ENCODE results near the gene GATC. TPM values are rescaled to one million over a fixed set of nuclear protein-coding genes. Genes with fewer than 3 reads are reported as not detected.

The GATC gene
- total and polyA plus RNA-seq, 2 donors (not counting 1 experiment from before 2014, with no cell fraction given), result 15.0 to 26.0 TPM

GRCh38 chr12:120475643-120476042 lies 29.4 kb downstream of the GATC start:
- no peak for ATAC-seq (ENCODE audit: low read depth)
- ChIA-PET POLR2A (no interaction called here), CTCF (interaction anchor here (0.8 to 1.2 kb wide), 2 partner anchors 27 to 37 kb away, joined by 3 to 4 read pairs; no protein-coding TSS in a partner anchor)
- Mint-ChIP-seq H3K4me3 (no peak overlapping the region), H3K9me3 (ENCODE audit: insufficient read depth) (no peaks in the 10 kb centered on the region), H3K27me3 (no peaks in the 10 kb centered on the region), H3K27ac (no peak overlapping the region), H3K4me1 (no peaks in the 10 kb centered on the region)
- Histone ChIP-seq H3K36me3 (replicated peaks in 1 of 2; ENCODE audit: control extremely low read depth in 1 of 2, control insufficient read depth in 1 of 2, extremely low read depth in 1 of 2, insufficient read depth in 2 of 2, low read length in 1 of 2) (no peaks in the 10 kb centered on the region), H3K4me3 (ENCODE audit: control extremely low read depth in 1 of 5, extremely low read depth in 1 of 5, insufficient read depth in 1 of 5, low read depth in 2 of 5, low read length in 4 of 5) (no peak overlapping the region), H4K20me1 (ENCODE audit: control insufficient read depth, insufficient read depth, low read length, poor library complexity, severe bottlenecking) (no peaks in the 10 kb centered on the region), H3K9ac (ENCODE audit: low read length) (no peak overlapping the region), H3K9me3 (ENCODE audit: control extremely low read depth in 1 of 3, control insufficient read depth in 2 of 3, insufficient read depth in 1 of 3, low read length in 2 of 3) (no peaks in the 10 kb centered on the region), H3K4me2 (replicated peaks; ENCODE audit: low read depth, low read length, poor library complexity, severe bottlenecking) (no peak overlapping the region), H2AFZ (ENCODE audit: insufficient read depth, low read depth, low read length, poor library complexity, severe bottlenecking) (no peak overlapping the region), H3K79me2 (ENCODE audit: control insufficient read depth, insufficient read depth, low read length) (peaks cover 15% of the 10 kb centered on the region), H3K27ac (ENCODE audit: low read length in 2 of 2) (no peak overlapping the region), H3K4me1 (ENCODE audit: control insufficient read depth in 2 of 2, insufficient read depth in 2 of 2, low read length in 2 of 2) (no peaks in the 10 kb centered on the region), H3K27me3 (replicated peaks in 1 of 4; ENCODE audit: control extremely low read depth in 1 of 4, control insufficient read depth in 3 of 4, insufficient read depth in 4 of 4, low read length in 3 of 4) (no peaks in the 10 kb centered on the region)
- no peak for TF ChIP-seq EZH2 (IDR thresholded peaks at IDR 0.05; ENCODE audit: borderline replicate concordance, insufficient read depth, low read depth, low read length, poor library complexity, severe bottlenecking)
- TF ChIP-seq, protein P1, sequence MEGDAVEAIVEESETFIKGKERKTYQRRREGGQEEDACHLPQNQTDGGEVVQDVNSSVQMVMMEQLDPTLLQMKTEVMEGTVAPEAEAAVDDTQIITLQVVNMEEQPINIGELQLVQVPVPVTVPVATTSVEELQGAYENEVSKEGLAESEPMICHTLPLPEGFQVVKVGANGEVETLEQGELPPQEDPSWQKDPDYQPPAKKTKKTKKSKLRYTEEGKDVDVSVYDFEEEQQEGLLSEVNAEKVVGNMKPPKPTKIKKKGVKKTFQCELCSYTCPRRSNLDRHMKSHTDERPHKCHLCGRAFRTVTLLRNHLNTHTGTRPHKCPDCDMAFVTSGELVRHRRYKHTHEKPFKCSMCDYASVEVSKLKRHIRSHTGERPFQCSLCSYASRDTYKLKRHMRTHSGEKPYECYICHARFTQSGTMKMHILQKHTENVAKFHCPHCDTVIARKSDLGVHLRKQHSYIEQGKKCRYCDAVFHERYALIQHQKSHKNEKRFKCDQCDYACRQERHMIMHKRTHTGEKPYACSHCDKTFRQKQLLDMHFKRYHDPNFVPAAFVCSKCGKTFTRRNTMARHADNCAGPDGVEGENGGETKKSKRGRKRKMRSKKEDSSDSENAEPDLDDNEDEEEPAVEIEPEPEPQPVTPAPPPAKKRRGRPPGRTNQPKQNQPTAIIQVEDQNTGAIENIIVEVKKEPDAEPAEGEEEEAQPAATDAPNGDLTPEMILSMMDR (IDR thresholded peaks at IDR 0.05), result no peak
- WGBS (ENCODE audit: insufficient coverage), result 100% methylated on average over 1 of the region's 1 CpG
- no peak for DNase-seq
- intact Hi-C loops (cut with micrococcal nuclease), result no loop called here

GRCh38 chr12:120479458-120479857 lies 33.2 kb downstream of the GATC start:
- WGBS (ENCODE audit: insufficient coverage), result 100% methylated on average over 1 of the region's 1 CpG
- CTCF ChIA-PET, result interaction anchor here (1.2 kb wide), 1 partner anchor 11 kb away, joined by 3 read pairs; no protein-coding TSS in a partner anchor

More at GRCh38 chr12:120479458-120479857, 33.2 kb downstream of the GATC start:
- Histone ChIP-seq H3K36me3 (replicated peaks in 1 of 2; ENCODE audit: control extremely low read depth in 1 of 2, control insufficient read depth in 1 of 2, extremely low read depth in 1 of 2, insufficient read depth in 2 of 2, low read length in 1 of 2) (no peaks in the 10 kb centered on the region), H3K79me2 (ENCODE audit: control insufficient read depth, insufficient read depth, low read length) (peaks cover 3% of the 10 kb centered on the region), H4K20me1 (ENCODE audit: control insufficient read depth, insufficient read depth, low read length, poor library complexity, severe bottlenecking) (no peaks in the 10 kb centered on the region), H3K4me2 (replicated peaks; ENCODE audit: low read depth, low read length, poor library complexity, severe bottlenecking) (no peak overlapping the region), H3K4me1 (ENCODE audit: control insufficient read depth in 2 of 2, insufficient read depth in 2 of 2, low read length in 2 of 2) (no peaks in the 10 kb centered on the region), H3K9ac (ENCODE audit: low read length) (no peak overlapping the region), H3K9me3 (ENCODE audit: control extremely low read depth in 1 of 3, control insufficient read depth in 2 of 3, insufficient read depth in 1 of 3, low read length in 2 of 3) (no peaks in the 10 kb centered on the region), H3K27ac (ENCODE audit: low read length in 2 of 2) (no peak overlapping the region), H2AFZ (ENCODE audit: insufficient read depth, low read depth, low read length, poor library complexity, severe bottlenecking) (no peak overlapping the region), H3K4me3 (ENCODE audit: control extremely low read depth in 1 of 5, extremely low read depth in 1 of 5, insufficient read depth in 1 of 5, low read depth in 2 of 5, low read length in 4 of 5) (no peak overlapping the region), H3K27me3 (replicated peaks in 1 of 4; ENCODE audit: control extremely low read depth in 1 of 4, control insufficient read depth in 3 of 4, insufficient read depth in 4 of 4, low read length in 3 of 4) (no peaks in the 10 kb centered on the region)
- no peaks in the 10 kb centered on the region for H3K9me3 Mint-ChIP-seq (ENCODE audit: insufficient read depth)
- ATAC-seq (ENCODE audit: low read depth) (no peak), DNase-seq (no peak)
- no peak overlapping the region for H3K4me3 Mint-ChIP-seq
- no peaks in the 10 kb centered on the region for H3K4me1 Mint-ChIP-seq
- intact Hi-C loops (cut with micrococcal nuclease), result no loop called here
- no peaks in the 10 kb centered on the region for H3K27me3 Mint-ChIP-seq
- no peak overlapping the region for H3K27ac Mint-ChIP-seq
- TF ChIP-seq EZH2 (IDR thresholded peaks at IDR 0.05; ENCODE audit: borderline replicate concordance, insufficient read depth, low read depth, low read length, poor library complexity, severe bottlenecking), result no peak
- TF ChIP-seq, protein P1 (IDR thresholded peaks at IDR 0.05), result no peak
- POLR2A ChIA-PET, result interaction anchor here (0.6 kb wide), 1 partner anchor 9 kb away, joined by 7 read pairs; no protein-coding TSS in a partner anchor
